Measurements from ENCODE around the gene FBXO24.

Gene FBXO24

GRCh38 chr7:100575206-100575631 lies 10.9 kb upstream of the FBXO24 start:
- DNase-seq, result no peak

- DNase-seq, result no peak
These were observed 10.3 kb upstream of the FBXO24 start for GRCh38 chr7:100575746-100576383.

- no peak for DNase-seq
These were observed 9.6 kb upstream of the FBXO24 start for GRCh38 chr7:100576384-100576993.

GRCh38 chr7:100577103-100577502 lies 9.0 kb upstream of the FBXO24 start:
- DNase-seq, result no peak

GRCh38 chr7:100577507-100577906 lies 8.6 kb upstream of the FBXO24 start:
- no peak for DNase-seq

GRCh38 chr7:100578246-100579183 lies 7.6 kb upstream of the FBXO24 start:
- DNase-seq, result no peak

- no peak for DNase-seq
These were observed 5.5 kb upstream of the FBXO24 start for GRCh38 chr7:100580466-100581283.

- DNase-seq, result no peak
These were observed 4.0 kb upstream of the FBXO24 start for GRCh38 chr7:100582041-100582579.

- DNase-seq, result no peak
These were observed 3.5 kb upstream of the FBXO24 start for GRCh38 chr7:100582650-100583049.

GRCh38 chr7:100583132-100584053 lies 2.7 kb upstream of the FBXO24 start:
- DNase-seq, result peak; percentile 38

GRCh38 chr7:100584054-100584682 lies 2.0 kb upstream of the FBXO24 start:
- no peak for DNase-seq

GRCh38 chr7:100584683-100585510 lies 1.2 kb upstream of the FBXO24 start:
- DNase-seq, result no peak

- DNase-seq, result peak; percentile 39
These were observed 440 bp upstream of the FBXO24 start, which contains the start of gene LRCH4 for GRCh38 chr7:100585511-100586265. LRCH4 (minus strand) TSS chr7:100586129; CDS start chr7:100586100, 29 bp downstream.

- DNase-seq, result no peak
These were observed 2.3 kb downstream of the FBXO24 start for GRCh38 chr7:100588438-100588837.

- DNase-seq, result no peak
These were observed 3.3 kb downstream of the FBXO24 start for GRCh38 chr7:100589341-100589947.

GRCh38 chr7:100590077-100590737 lies 4.1 kb downstream of the FBXO24 start:
- DNase-seq, result no peak

GRCh38 chr7:100591596-100591995 lies 5.5 kb downstream of the FBXO24 start:
- DNase-seq, result no peak

GRCh38 chr7:100595188-100595587 lies 9.1 kb downstream of the FBXO24 start:
- no peak for DNase-seq
